ENCODE results near the gene TEKT3.

DNA sequence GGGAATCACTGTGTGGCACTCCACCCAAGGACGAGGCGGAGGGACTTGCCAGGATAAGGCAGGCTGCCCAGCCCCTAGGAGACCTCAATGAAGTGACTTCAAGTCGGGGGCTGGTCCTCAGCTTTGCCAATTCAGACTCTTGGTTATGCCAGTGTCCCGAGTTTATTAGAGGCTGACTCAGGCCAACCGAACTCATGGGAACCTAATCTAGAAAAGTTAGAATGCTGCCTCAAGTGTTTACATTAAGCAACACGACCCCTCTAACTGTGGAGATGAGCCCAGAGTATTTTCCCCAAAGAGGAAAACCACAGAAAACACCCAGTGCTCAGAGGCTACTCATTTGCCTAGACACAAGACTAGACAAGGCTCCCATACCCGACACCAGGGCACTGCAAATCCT is 1.1 kb upstream of the TEKT3 start:
- TF ChIP-seq, protein P1, sequence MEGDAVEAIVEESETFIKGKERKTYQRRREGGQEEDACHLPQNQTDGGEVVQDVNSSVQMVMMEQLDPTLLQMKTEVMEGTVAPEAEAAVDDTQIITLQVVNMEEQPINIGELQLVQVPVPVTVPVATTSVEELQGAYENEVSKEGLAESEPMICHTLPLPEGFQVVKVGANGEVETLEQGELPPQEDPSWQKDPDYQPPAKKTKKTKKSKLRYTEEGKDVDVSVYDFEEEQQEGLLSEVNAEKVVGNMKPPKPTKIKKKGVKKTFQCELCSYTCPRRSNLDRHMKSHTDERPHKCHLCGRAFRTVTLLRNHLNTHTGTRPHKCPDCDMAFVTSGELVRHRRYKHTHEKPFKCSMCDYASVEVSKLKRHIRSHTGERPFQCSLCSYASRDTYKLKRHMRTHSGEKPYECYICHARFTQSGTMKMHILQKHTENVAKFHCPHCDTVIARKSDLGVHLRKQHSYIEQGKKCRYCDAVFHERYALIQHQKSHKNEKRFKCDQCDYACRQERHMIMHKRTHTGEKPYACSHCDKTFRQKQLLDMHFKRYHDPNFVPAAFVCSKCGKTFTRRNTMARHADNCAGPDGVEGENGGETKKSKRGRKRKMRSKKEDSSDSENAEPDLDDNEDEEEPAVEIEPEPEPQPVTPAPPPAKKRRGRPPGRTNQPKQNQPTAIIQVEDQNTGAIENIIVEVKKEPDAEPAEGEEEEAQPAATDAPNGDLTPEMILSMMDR (IDR thresholded peaks at IDR 0.05) = no peak
- no peak for TF ChIP-seq EP300 (IDR thresholded peaks at IDR 0.05)
